Right lobe of liver (tissue), 6 donors: ENCODE results near the gene NT5C1B. TPM values are rescaled to one million over a fixed set of nuclear protein-coding genes. Genes with fewer than 3 reads are reported as not detected.
A peak's percentile ranks its signal among the peaks of the same experiment; 100 is the strongest.

Experiments
- ATAC-seq, 4 donors: fragments of 200-7000 bp; cut with Tn5 transposase; one replicate each; pipeline ENCODE4 v1.9.1; 2020; ENCODE audit warnings: mild to moderate bottlenecking in 4 of 4, moderate library complexity in 4 of 4
- DNase-seq, 3 donors: peaks; one replicate each; pipeline ENCODE4 v3.0.0-alpha.2; 2020
- H3K27ac ChIP-seq, 3 donors: fragments of 200-600 bp; one replicate each; pipeline ENCODE4 v1.8.0; 2022
- H3K27me3 ChIP-seq, 2 donors: fragments of 200-600 bp; one replicate each; pipeline ENCODE4 v1.8.0; 2022
- H3K36me3 ChIP-seq, 4 donors: fragments of 200-600 bp; sonication (generic) in 1 of 4; one replicate each; pipeline versions ENCODE4 v1.5.1 to v1.8.0; 2017 to 2022; ENCODE audit warnings: control low read depth in 1 of 4
- H3K4me1 ChIP-seq, 4 donors: fragments of 200-600 bp; sonication (generic) in 1 of 4; one replicate each; pipeline versions ENCODE4 v1.5.1 to v1.8.0; 2017 to 2022; ENCODE audit warnings: control low read depth in 1 of 4
- H3K4me3 ChIP-seq, 3 donors: fragments of 200-600 bp; one replicate each; pipeline ENCODE4 v1.8.0; 2022
- H3K9me3 ChIP-seq, 4 donors: fragments of 200-600 bp; sonication (generic) in 1 of 4; one replicate each; pipeline versions ENCODE4 v1.5.1 to v1.8.0; 2017 to 2022; ENCODE audit warnings: control low read depth in 1 of 4
- POLR2A ChIP-seq: fragments of 450-650 bp; IDR thresholded peaks from one replicate; pipeline ENCODE4 v1.6.1; 2017; ENCODE audit warnings: antibody characterized with exemption, mild to moderate bottlenecking
- WGBS: methylation state at CpG from one replicate; pipeline ENCODE4 v1.1.6; 2018; ENCODE audit warnings: low coverage, low lambda C conversion rate; ENCODE audit not compliant: insufficient coverage; ENCODE audit errors: missing lambda C conversion rate; 5-methylcytosine and 5-hydroxymethylcytosine counted together
- intact Hi-C, 2 donors: fragments of 100-400 bp; cut with DNase I; formaldehyde crosslinking; loops; one replicate each; pipeline versions ENCODE4 v1.11.2 to v1.14.1; 2022
- total RNA-seq, 6 experiments: library from RNA; depleted of rRNA in 2 of 6; stranded (reverse); fragments of >200 nt in 2 of 6; fragmentation: NEBNext Ultra II Directional in 3 of 6; extraction: Animal tissue kit (Norgen Biotek cat#: 25700) in 3 of 6; gene quantifications; one replicate each; pipeline versions ENCODE4 v1.1.0 to v1.2.4, GENCODE V29; 2016 to 2023
- TF ChIP-seq, protein P1 (sequence below), 4 donors: fragments of 200-600 bp in 3 of 4; fragments of 450-650 bp in 1 of 4; IDR thresholded peaks; one replicate each; pipeline versions ENCODE4 v1.5.1 to v1.8.0; 2016 to 2022; ENCODE audit warnings: antibody characterized with exemption in 4 of 4, mild to moderate bottlenecking in 2 of 4
- donor health status: DM: no; HTN: yes; CAD: no.
- donor health status: DM: no; HTN: no; CAD: no.
- donor health status: DM: no; HTN: no; CAD: no.
- donor health status: DM: no; HTN: yes; CAD: no.
- donor health status: DM: no; HTN: yes; CAD: no.

Gene NT5C1B
- total RNA-seq, 6 experiments from 2014 or later, result not detected

DNA sequence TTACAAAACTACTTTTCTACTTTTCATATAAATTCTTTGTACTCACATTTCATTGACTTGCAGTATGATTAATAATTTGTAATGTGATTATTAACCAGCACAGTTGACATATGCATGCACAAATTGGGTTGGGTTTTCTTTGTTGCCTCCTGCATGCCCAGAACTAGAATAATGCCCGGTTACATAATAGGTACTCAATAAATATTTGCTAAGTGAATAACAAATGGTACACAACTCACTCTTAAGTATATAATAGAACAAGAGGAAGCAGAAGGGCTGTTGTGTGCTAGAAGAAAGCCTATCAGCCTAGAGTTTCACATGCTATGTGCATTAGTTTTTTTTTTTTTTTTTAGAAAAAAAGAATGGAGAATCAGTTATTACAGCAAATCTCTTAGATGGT is 38.2 kb downstream of the NT5C1B start:
- DNase-seq, result no peak
- ATAC-seq, result peak in 1 of 4 donors; percentile 33
- WGBS, result 37% methylated on average over 1 of the region's 1 CpG
- Histone ChIP-seq H3K36me3 (peaks cover 0 to 10% (median 4%) of the 10 kb centered on the region in 4 donors), H3K27ac (no peak overlapping the region), H3K27me3 (no peaks in the 10 kb centered on the region), H3K4me1 (peaks cover 0 to 5% (median 0%) of the 10 kb centered on the region in 4 donors), H3K9me3 (no peaks in the 10 kb centered on the region), H3K4me3 (no peak overlapping the region)
- TF ChIP-seq, protein P1, sequence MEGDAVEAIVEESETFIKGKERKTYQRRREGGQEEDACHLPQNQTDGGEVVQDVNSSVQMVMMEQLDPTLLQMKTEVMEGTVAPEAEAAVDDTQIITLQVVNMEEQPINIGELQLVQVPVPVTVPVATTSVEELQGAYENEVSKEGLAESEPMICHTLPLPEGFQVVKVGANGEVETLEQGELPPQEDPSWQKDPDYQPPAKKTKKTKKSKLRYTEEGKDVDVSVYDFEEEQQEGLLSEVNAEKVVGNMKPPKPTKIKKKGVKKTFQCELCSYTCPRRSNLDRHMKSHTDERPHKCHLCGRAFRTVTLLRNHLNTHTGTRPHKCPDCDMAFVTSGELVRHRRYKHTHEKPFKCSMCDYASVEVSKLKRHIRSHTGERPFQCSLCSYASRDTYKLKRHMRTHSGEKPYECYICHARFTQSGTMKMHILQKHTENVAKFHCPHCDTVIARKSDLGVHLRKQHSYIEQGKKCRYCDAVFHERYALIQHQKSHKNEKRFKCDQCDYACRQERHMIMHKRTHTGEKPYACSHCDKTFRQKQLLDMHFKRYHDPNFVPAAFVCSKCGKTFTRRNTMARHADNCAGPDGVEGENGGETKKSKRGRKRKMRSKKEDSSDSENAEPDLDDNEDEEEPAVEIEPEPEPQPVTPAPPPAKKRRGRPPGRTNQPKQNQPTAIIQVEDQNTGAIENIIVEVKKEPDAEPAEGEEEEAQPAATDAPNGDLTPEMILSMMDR (IDR thresholded peaks at IDR 0.05), result no peak
- TF ChIP-seq POLR2A, result no peak
- intact Hi-C loops, result no loop called here

DNA sequence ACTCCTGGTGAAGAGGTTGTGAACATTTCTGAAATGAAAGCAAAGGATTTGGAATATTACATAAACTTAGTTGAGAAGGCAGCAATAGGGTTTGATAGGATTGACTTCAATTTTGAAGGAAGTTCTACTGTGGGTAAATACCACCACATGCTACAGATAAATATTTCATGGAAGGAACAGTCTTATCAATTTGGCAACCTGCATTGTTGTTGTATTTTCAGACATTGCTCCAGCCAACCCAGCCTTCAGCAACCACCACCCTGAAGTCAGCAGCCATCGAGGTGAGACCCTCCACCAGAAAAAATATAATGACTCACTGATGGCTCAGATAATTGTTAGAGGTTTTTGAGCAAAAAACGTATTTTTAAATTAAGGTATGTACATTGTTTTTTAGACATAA is 38.9 kb downstream of the NT5C1B start:
- no peak overlapping the region for H3K4me3 ChIP-seq
- ATAC-seq (no peak), DNase-seq (no peak)
- peaks cover 0 to 5% (median 0%) of the 10 kb centered on the region in 4 donors for H3K4me1 ChIP-seq
- H3K27ac ChIP-seq, result no peak overlapping the region
- intact Hi-C loops, result no loop called here
- peaks cover 0 to 9% (median 3%) of the 10 kb centered on the region in 4 donors for H3K36me3 ChIP-seq
- H3K27me3 ChIP-seq, result no peaks in the 10 kb centered on the region
- no peak for TF ChIP-seq POLR2A
- TF ChIP-seq, protein P1 (IDR thresholded peaks at IDR 0.05), result no peak
- H3K9me3 ChIP-seq, result no peaks in the 10 kb centered on the region
- WGBS, result 92% methylated on average over 2 of the region's 2 CpGs

DNA sequence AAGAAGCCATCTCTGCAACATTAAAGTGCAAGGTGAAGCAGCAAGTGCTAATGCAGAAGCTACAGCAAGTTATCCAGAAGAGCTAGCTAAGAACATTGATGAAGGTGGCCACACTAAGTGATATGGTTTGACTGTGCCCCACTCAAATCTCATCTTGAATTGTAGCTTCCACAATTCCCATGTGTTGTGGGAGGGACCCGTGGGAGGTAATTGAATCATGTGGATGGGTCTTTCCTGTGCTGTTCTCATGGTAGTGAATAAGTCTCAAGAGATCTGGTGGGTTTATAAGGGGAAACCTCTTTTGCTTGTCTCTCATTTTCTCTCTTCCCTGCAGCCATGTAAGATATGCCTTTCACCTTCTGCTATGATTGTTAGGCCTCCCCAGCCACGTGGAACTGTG is 40.3 kb downstream of the NT5C1B start:
- H3K36me3 ChIP-seq, result no peaks in the 10 kb centered on the region
- DNase-seq (no peak), ATAC-seq (no peak)
- no peak overlapping the region for H3K4me3 ChIP-seq
- 90% methylated on average over 2 of the region's 2 CpGs for WGBS
- no peak overlapping the region for H3K27ac ChIP-seq
- no peaks in the 10 kb centered on the region for H3K9me3 ChIP-seq
- no peaks in the 10 kb centered on the region for H3K27me3 ChIP-seq
- H3K4me1 ChIP-seq, result peaks cover 0 to 5% (median 0%) of the 10 kb centered on the region in 4 donors
- TF ChIP-seq, protein P1 (IDR thresholded peaks at IDR 0.05), result no peak
- no peak for TF ChIP-seq POLR2A
- intact Hi-C loops, result no loop called here

DNA sequence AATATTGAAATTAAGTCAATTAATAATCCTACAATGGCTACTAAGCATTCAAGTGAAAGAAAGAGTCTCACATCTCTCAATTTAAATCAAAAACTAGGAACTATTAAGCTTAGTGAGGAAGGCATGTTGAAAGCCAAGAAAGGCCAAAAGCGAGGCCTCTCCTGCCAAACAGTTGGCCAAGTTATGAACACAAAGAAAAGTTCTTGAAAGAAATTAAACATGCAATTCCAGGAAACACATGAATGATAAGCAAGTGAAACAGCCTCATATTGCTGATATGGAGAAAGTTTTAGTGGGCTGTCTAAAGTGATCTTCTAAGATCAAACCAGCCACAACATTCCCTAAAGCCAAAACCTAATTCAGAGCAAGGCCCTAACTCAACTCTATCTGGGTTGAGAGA is 40.7 kb downstream of the NT5C1B start:
- no peaks in the 10 kb centered on the region for H3K36me3 ChIP-seq
- H3K27me3 ChIP-seq, result no peaks in the 10 kb centered on the region
- no peak overlapping the region for H3K27ac ChIP-seq
- 58% methylated on average over 1 of the region's 1 CpG for WGBS
- no peaks in the 10 kb centered on the region for H3K9me3 ChIP-seq
- DNase-seq (no peak), ATAC-seq (no peak)
- no peak overlapping the region for H3K4me3 ChIP-seq
- TF ChIP-seq POLR2A, result no peak
- TF ChIP-seq, protein P1 (IDR thresholded peaks at IDR 0.05), result no peak
- H3K4me1 ChIP-seq, result peaks cover 0 to 5% (median 0%) of the 10 kb centered on the region in 4 donors
- intact Hi-C loops, result no loop called here

DNA sequence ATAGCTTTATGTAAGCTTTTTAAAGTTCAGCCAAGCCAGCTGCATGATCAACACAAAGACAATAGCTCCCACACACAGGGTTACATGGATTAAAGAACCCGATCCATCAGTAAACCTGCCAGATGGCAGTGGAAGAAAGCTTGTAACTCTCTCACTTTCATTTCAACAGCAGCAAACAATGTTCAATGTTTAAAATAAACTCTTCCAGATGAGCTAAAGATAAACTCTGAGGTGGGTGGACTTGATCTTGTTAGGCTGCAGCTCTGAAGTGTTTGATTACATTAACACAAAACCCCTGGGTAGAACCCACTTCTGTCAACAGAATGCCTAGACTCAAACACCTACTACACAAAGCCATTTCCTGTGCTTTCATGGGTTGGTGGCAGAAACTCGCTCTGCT is 42.8 kb downstream of the NT5C1B start:
- peaks cover 0 to 2% (median 0%) of the 10 kb centered on the region in 4 donors for H3K4me1 ChIP-seq
- DNase-seq (no peak), ATAC-seq (no peak)
- no peak overlapping the region for H3K27ac ChIP-seq
- 76% methylated on average over 2 of the region's 2 CpGs for WGBS
- intact Hi-C loops, result no loop called here
- H3K4me3 ChIP-seq, result no peak overlapping the region
- no peaks in the 10 kb centered on the region for H3K36me3 ChIP-seq
- no peaks in the 10 kb centered on the region for H3K27me3 ChIP-seq
- H3K9me3 ChIP-seq, result no peaks in the 10 kb centered on the region
- no peak for TF ChIP-seq POLR2A
- TF ChIP-seq, protein P1 (IDR thresholded peaks at IDR 0.05), result no peak
